GM21423 (cell line): Measurements from ENCODE around the gene EMC10.

Source experiments
- ATAC-seq: cut with Tn5 transposase; IDR thresholded peaks from one replicate; pipeline ENCODE4 v1.9.1; 2021; ENCODE audit warnings: mild to moderate bottlenecking, moderate library complexity; ENCODE audit not compliant: unreplicated experiment

Gene EMC10

GRCh38 chr19:50495020-50495531 is 18.8 kb downstream of the EMC10 start:
- ATAC-seq: no peak

- ATAC-seq: no peak
These were observed 20.1 kb downstream of the EMC10 start for GRCh38 chr19:50496189-50497021.

GRCh38 chr19:50497022-50497405 is 20.7 kb downstream of the EMC10 start:
- no peak for ATAC-seq

- no peak for ATAC-seq
These were observed 22.1 kb downstream of the EMC10 start for GRCh38 chr19:50498219-50499056.

- ATAC-seq: no peak
These were observed 23.9 kb downstream of the EMC10 start for GRCh38 chr19:50500060-50500752.

- ATAC-seq: no peak
These were observed 24.4 kb downstream of the EMC10 start for GRCh38 chr19:50500753-50501151.

- no peak for ATAC-seq
These were observed 24.9 kb downstream of the EMC10 start for GRCh38 chr19:50501186-50501567.

GRCh38 chr19:50501568-50502475 is 25.5 kb downstream of the EMC10 start:
- no peak for ATAC-seq

GRCh38 chr19:50505856-50506611 is 29.7 kb downstream of the EMC10 start:
- ATAC-seq: no peak

GRCh38 chr19:50506700-50507099 is 30.4 kb downstream of the EMC10 start:
- no peak for ATAC-seq

- no peak for ATAC-seq
These were observed 31.1 kb downstream of the EMC10 start for GRCh38 chr19:50507376-50507775.

GRCh38 chr19:50508843-50509190 is 32.5 kb downstream of the EMC10 start:
- ATAC-seq: no peak

GRCh38 chr19:50509366-50509765 is 33.1 kb downstream of the EMC10 start:
- ATAC-seq: no peak

- no peak for ATAC-seq
These were observed 33.9 kb downstream of the EMC10 start for GRCh38 chr19:50510121-50510670.

- ATAC-seq: no peak
These were observed 34.4 kb downstream of the EMC10 start for GRCh38 chr19:50510700-50511068.

GRCh38 chr19:50511069-50511822 is 34.9 kb downstream of the EMC10 start, which contains the start of gene JOSD2:
Gene JOSD2 (minus strand): TSS chr19:50511191. CDS start chr19:50510431, 760 bp downstream.
- ATAC-seq: peak; percentile 82

GRCh38 chr19:50512112-50512998 is 36.0 kb downstream of the EMC10 start:
- no peak for ATAC-seq
